H1 (cell line): ENCODE measurements around the gene DEDD2. TPM values are rescaled to one million over a fixed set of nuclear protein-coding genes. Genes with fewer than 3 reads are reported as not detected.

Source experiments
- CTCF ChIA-PET: fragments of 300-600 bp; sonication (Branson Sonifier 250); formaldehyde crosslinking; loops from one replicate; lab custom pipeline; 2021; ENCODE audit not compliant: partially characterized antibody; lab: Charles Lee
- POLR2A ChIA-PET: fragments of 300-600 bp; sonication (Branson Sonifier 250); formaldehyde crosslinking; loops from one replicate; lab custom pipeline; 2021; ENCODE audit warnings: inconsistent platforms; ENCODE audit not compliant: partially characterized antibody; lab: Charles Lee
- DNase-seq, 2 experiments: peaks; one replicate each; pipeline versions ENCODE4 v3.0.0 to v3.0.0-alpha.2; 2010 to 2022; ENCODE audit warnings: low spot score in 2 of 2, low read depth in 1 of 2, mixed read lengths in 1 of 2
- FAIRE-seq: peaks from 2 replicates; lab custom pipeline; 2011; peaks lifted over from hg19 to GRCh38; lab: Jason Lieb, UNC
- H2AFZ ChIP-seq: 2 replicates; pipeline ENCODE4 v1.8.1; 2012; ENCODE audit warnings: low read length, inconsistent platforms
- H2AK5ac ChIP-seq: 2 replicates; pipeline ENCODE4 v1.6.1; 2013; ENCODE audit warnings: low read depth, low read length
- H2BK120ac ChIP-seq: replicated peaks from 2 replicates; pipeline ENCODE3; 2013; ENCODE audit warnings: low read depth, low read length, inconsistent platforms
- H2BK12ac ChIP-seq: 2 replicates; pipeline ENCODE4 v1.6.1; 2013; ENCODE audit warnings: low read depth, low read length
- H2BK15ac ChIP-seq: 2 replicates; pipeline ENCODE4 v1.6.1; 2013; ENCODE audit warnings: low read length
- H2BK20ac ChIP-seq: 2 replicates; pipeline ENCODE4 v1.6.1; 2013; ENCODE audit warnings: low read length
- H2BK5ac ChIP-seq: 2 replicates; pipeline ENCODE4 v1.6.1; 2013; ENCODE audit warnings: low read depth, low read length
- H3K14ac ChIP-seq: 2 replicates; pipeline ENCODE4 v1.6.1; 2013; ENCODE audit warnings: inconsistent platforms; ENCODE audit not compliant: insufficient read length
- H3K18ac ChIP-seq: 2 replicates; pipeline ENCODE4 v1.6.1; 2013; ENCODE audit warnings: low read length; ENCODE audit errors: extremely low read depth
- H3K23ac ChIP-seq: 2 replicates; pipeline ENCODE4 v1.6.1; 2013; ENCODE audit warnings: inconsistent platforms; ENCODE audit not compliant: insufficient read length
- H3K23me2 ChIP-seq: 2 replicates; pipeline ENCODE4 v1.6.1; 2013; ENCODE audit warnings: low read depth, low read length
- H3K27ac ChIP-seq: 2 replicates; pipeline ENCODE4 v1.6.1; 2011; ENCODE audit warnings: low read depth, low read length, inconsistent platforms
- H3K27me3 ChIP-seq, 4 experiments: replicated peaks in 1 of 4; 1 replicate in 1 of 4; 2 replicates in 3 of 4; pipeline versions ENCODE4 v1.6.1 to v1.8.1; 2011 to 2013; ENCODE audit warnings: low read length in 3 of 4, mild to moderate bottlenecking in 3 of 4, inconsistent platforms in 2 of 4, mixed read lengths in 2 of 4, moderate library complexity in 1 of 4; ENCODE audit not compliant: control insufficient read depth in 3 of 4, insufficient read depth in 3 of 4; ENCODE audit errors: extremely low read depth in 1 of 4
- H3K36me3 ChIP-seq, 4 experiments: 2 replicates each; pipeline versions ENCODE4 v1.6.1 to v1.8.1; 2011 to 2013; ENCODE audit warnings: mild to moderate bottlenecking in 4 of 4, low read length in 3 of 4, moderate library complexity in 2 of 4, control low read depth in 1 of 4, inconsistent platforms in 1 of 4; ENCODE audit not compliant: insufficient read depth in 4 of 4, control insufficient read depth in 2 of 4
- H3K4ac ChIP-seq: replicated peaks from 2 replicates; pipeline ENCODE3; 2013; ENCODE audit warnings: low read length, low read depth, mixed read lengths, inconsistent platforms; ENCODE audit not compliant: insufficient read length
- H3K4me1 ChIP-seq, 4 experiments: replicated peaks in 1 of 4; 1 replicate in 1 of 4; 2 replicates in 3 of 4; pipeline versions ENCODE4 v1.6.1 to v1.8.1; 2011 to 2013; ENCODE audit warnings: low read length in 3 of 4, inconsistent platforms in 2 of 4, mixed read lengths in 1 of 4; ENCODE audit not compliant: insufficient read depth in 4 of 4, control insufficient read depth in 3 of 4
- H3K4me2 ChIP-seq, 2 experiments: 2 replicates each; pipeline versions ENCODE4 v1.6.1 to v1.8.1; 2011 to 2013; ENCODE audit warnings: low read depth in 2 of 2, low read length in 2 of 2, control low read depth in 1 of 2, inconsistent platforms in 1 of 2, mild to moderate bottlenecking in 1 of 2; ENCODE audit not compliant: insufficient read depth in 1 of 2
- H3K4me3 ChIP-seq, 4 experiments: fragments of 200-600, 300-600 bp in 1 of 4; sonication (generic), shearing (Covaris generic), sonication (Bioruptor Twin) in 1 of 4; 2 replicates each; pipeline versions ENCODE4 v1.5.1 to v1.8.1; 2011 to 2016; ENCODE audit warnings: low read length in 4 of 4, low read depth in 3 of 4, control low read depth in 2 of 4, inconsistent platforms in 2 of 4, mild to moderate bottlenecking in 2 of 4, mixed read lengths in 1 of 4, moderate library complexity in 1 of 4; ENCODE audit not compliant: insufficient read depth in 2 of 4; ENCODE audit errors: extremely low read depth in 1 of 4
- H3K56ac ChIP-seq: replicated peaks from 2 replicates; pipeline ENCODE3; 2013; ENCODE audit warnings: low read depth, mild to moderate bottlenecking, mixed read lengths, low read length, inconsistent platforms; ENCODE audit not compliant: insufficient read length
- H3K79me1 ChIP-seq: 2 replicates; pipeline ENCODE4 v1.6.1; 2013; ENCODE audit warnings: low read depth, low read length, control low read depth
- H3K79me2 ChIP-seq, 2 experiments: 2 replicates each; pipeline versions ENCODE4 v1.6.1 to v1.8.1; 2012 to 2013; ENCODE audit warnings: low read length in 2 of 2, mild to moderate bottlenecking in 2 of 2, inconsistent platforms in 1 of 2; ENCODE audit not compliant: insufficient read depth in 2 of 2, control insufficient read depth in 1 of 2
- H3K9ac ChIP-seq, 4 experiments: replicated peaks in 1 of 4; 1 replicate in 1 of 4; 2 replicates in 3 of 4; pipeline versions ENCODE4 v1.6.1 to v1.8.1; 2011 to 2013; ENCODE audit warnings: low read depth in 3 of 4, low read length in 3 of 4, control low read depth in 2 of 4, mild to moderate bottlenecking in 2 of 4, moderate library complexity in 2 of 4, inconsistent platforms in 1 of 4; ENCODE audit errors: extremely low read depth in 1 of 4
- H3K9me3 ChIP-seq, 2 experiments: 2 replicates each; pipeline versions ENCODE4 v1.6.1 to v1.8.1; 2012 to 2013; ENCODE audit warnings: mild to moderate bottlenecking in 2 of 2, moderate library complexity in 2 of 2, control low read depth in 1 of 2, inconsistent platforms in 1 of 2, low read depth in 1 of 2, low read length in 1 of 2, mixed read lengths in 1 of 2; ENCODE audit not compliant: insufficient read depth in 2 of 2
- H4K20me1 ChIP-seq, 2 experiments: replicated peaks in 1 of 2; 2 replicates each; pipeline versions ENCODE3 to v1.8.1; 2011 to 2013; ENCODE audit warnings: inconsistent platforms in 2 of 2, low read length in 2 of 2, mild to moderate bottlenecking in 1 of 2; ENCODE audit not compliant: insufficient read depth in 2 of 2, control insufficient read depth in 1 of 2
- H4K5ac ChIP-seq: 2 replicates; pipeline ENCODE4 v1.6.1; 2013; ENCODE audit warnings: low read length, low read depth, mixed read lengths, inconsistent platforms; ENCODE audit not compliant: insufficient read length
- H4K8ac ChIP-seq: 2 replicates; pipeline ENCODE4 v1.8.0; 2013; ENCODE audit warnings: mild to moderate bottlenecking, moderate library complexity, low read length, inconsistent platforms; ENCODE audit not compliant: insufficient read depth; ENCODE audit errors: extremely low read depth
- H4K91ac ChIP-seq: replicated peaks from 2 replicates; pipeline ENCODE3; 2013; ENCODE audit warnings: low read length, mixed read lengths, inconsistent platforms; ENCODE audit not compliant: insufficient read length
- EP300 ChIP-seq, 2 experiments: IDR thresholded peaks; 1 replicate in 1 of 2; 2 replicates in 1 of 2; pipeline ENCODE4 v1.6.1; 2011 to 2012; ENCODE audit warnings: low read depth in 2 of 2, low read length in 2 of 2, mild to moderate bottlenecking in 2 of 2, borderline replicate concordance in 1 of 2, inconsistent platforms in 1 of 2, moderate library complexity in 1 of 2
- KDM4A ChIP-seq: IDR thresholded peaks from one replicate; pipeline ENCODE4 v1.7.1; 2012; ENCODE audit warnings: low read depth, mild to moderate bottlenecking, moderate library complexity, low read length, inconsistent platforms; ENCODE audit not compliant: severe bottlenecking
- MAFK ChIP-seq: IDR thresholded peaks from 2 replicates; pipeline ENCODE4 v1.6.1; 2012; ENCODE audit warnings: low read depth, mild to moderate bottlenecking, improper control_type of control experiment, low read length
- WGBS, 2 experiments: shearing (Covaris generic) in 1 of 2; methylation state at CpG; one replicate each; pipeline versions ENCODE4 v1.1.6 to v1.1.7; 2013 to 2015; ENCODE audit warnings: low lambda C conversion rate in 2 of 2, mixed read lengths in 2 of 2, inconsistent platforms in 1 of 2, low coverage in 1 of 2, missing lambda C conversion rate in 1 of 2; ENCODE audit not compliant: insufficient replicate concordance in 2 of 2, insufficient coverage in 1 of 2, insufficient read length in 1 of 2; ENCODE audit errors: extremely low coverage in 1 of 2, missing lambda C conversion rate in 1 of 2; 5-methylcytosine and 5-hydroxymethylcytosine counted together
- polyA plus RNA-seq, 7 experiments: library from polyadenylated mRNA; depleted of rRNA in 3 of 7; stranded (reverse) in 5 of 7; unstranded in 2 of 7; fragments of >200 nt in 5 of 7; fragments of 200-250 nt in 2 of 7; gene quantifications; 1 replicate in 5 of 7; 2 replicates in 1 of 7; 4 replicates in 1 of 7; pipeline versions ENCODE4 v1.2.1 to v1.2.3, GENCODE V29; 2011 to 2013; ENCODE audit warnings: missing spikeins in 2 of 7, mixed read lengths in 2 of 7
- total RNA-seq: library from RNA; stranded (reverse); fragmentation: NEBNext Ultra II Directional; extraction: Animal tissue kit (Norgen Biotek cat#: 25700); gene quantifications from 2 replicates; pipeline ENCODE4 v1.2.1, GENCODE V29; 2021
- TF ChIP-seq, protein P1 (sequence below), 3 experiments: IDR thresholded peaks; 1 replicate in 2 of 3; 2 replicates in 1 of 3; pipeline versions ENCODE4 v1.5.1 to v1.6.1; 2011; ENCODE audit warnings: low read length in 3 of 3, mild to moderate bottlenecking in 3 of 3, inconsistent platforms in 2 of 3, low read depth in 1 of 3, moderate library complexity in 1 of 3; ENCODE audit not compliant: insufficient read depth in 1 of 3; ENCODE audit errors: control extremely low read depth in 1 of 3

DEDD2 gene
- total and polyA plus RNA-seq, 2 of the 8 experiments (the other 6 are each of a cell fraction or from before 2014, with no cell fraction given): 37.8 to 65.0 TPM

- Histone ChIP-seq H2BK120ac (no peak overlapping the region), H3K4me2 (peak overlapping the region in 1 of 2 experiments; percentile 6; a peak in 1 of 4 replicates), H2BK20ac (peak overlapping the region; percentile 37; the same call in 1 of the 2 replicates), H2AFZ (0 out of 2 replicates have a peak overlapping the region, but pooled peaks have one; percentile 4), H3K79me2 (no peaks in the 10 kb centered on the region), H4K91ac (peak overlapping the region; percentile 79), H3K27ac (no peak overlapping the region), H2BK5ac (peak overlapping the region; percentile 20; the same call in 1 of the 2 replicates), H4K5ac (peak overlapping the region; percentile 25), H4K8ac (peak overlapping the region; percentile 38), H3K4me1 (peaks cover 0 to 28% (median 17%) of the 10 kb centered on the region in 4 experiments; a peak in 6 of 7 replicates), H3K4me3 (no peak overlapping the region), H2BK12ac (peak overlapping the region; percentile 86; the same call in 1 of the 2 replicates), H2BK15ac (peak overlapping the region; percentile 53; the same call in 1 of the 2 replicates), H3K4ac (peak overlapping the region; percentile 13), H3K56ac (no peak overlapping the region), H3K23me2 (no peaks in the 10 kb centered on the region; the same call in 1 of the 2 replicates), H3K14ac (no peak overlapping the region), H3K79me1 (no peaks in the 10 kb centered on the region), H3K9ac (no peak overlapping the region), H3K23ac (no peak overlapping the region), H3K9me3 (no peaks in the 10 kb centered on the region), H2AK5ac (no peak overlapping the region), H3K36me3 (no peaks in the 10 kb centered on the region), H3K18ac (peak overlapping the region; percentile 78), H3K27me3 (peaks cover 0 to 8% (median 5%) of the 10 kb centered on the region in 4 experiments; a peak in 3 of 7 replicates), H4K20me1 (peaks cover 0 to 2% of the 10 kb centered on the region in 2 experiments)
- no peak for FAIRE-seq
- DNase-seq: no peak
- ChIA-PET CTCF (interaction anchor here (0.5 to 2.0 kb wide), 7 partner anchors 11 to 116 kb away, joined by 3 to 7 read pairs (median 4); partner anchors contain the start of gene POU2F2), POLR2A (interaction anchor here (0.6 to 2.4 kb wide), 2 partner anchors 10 to 16 kb away, joined by 3 to 10 read pairs; no protein-coding TSS in a partner anchor)
- TF ChIP-seq, protein P1, sequence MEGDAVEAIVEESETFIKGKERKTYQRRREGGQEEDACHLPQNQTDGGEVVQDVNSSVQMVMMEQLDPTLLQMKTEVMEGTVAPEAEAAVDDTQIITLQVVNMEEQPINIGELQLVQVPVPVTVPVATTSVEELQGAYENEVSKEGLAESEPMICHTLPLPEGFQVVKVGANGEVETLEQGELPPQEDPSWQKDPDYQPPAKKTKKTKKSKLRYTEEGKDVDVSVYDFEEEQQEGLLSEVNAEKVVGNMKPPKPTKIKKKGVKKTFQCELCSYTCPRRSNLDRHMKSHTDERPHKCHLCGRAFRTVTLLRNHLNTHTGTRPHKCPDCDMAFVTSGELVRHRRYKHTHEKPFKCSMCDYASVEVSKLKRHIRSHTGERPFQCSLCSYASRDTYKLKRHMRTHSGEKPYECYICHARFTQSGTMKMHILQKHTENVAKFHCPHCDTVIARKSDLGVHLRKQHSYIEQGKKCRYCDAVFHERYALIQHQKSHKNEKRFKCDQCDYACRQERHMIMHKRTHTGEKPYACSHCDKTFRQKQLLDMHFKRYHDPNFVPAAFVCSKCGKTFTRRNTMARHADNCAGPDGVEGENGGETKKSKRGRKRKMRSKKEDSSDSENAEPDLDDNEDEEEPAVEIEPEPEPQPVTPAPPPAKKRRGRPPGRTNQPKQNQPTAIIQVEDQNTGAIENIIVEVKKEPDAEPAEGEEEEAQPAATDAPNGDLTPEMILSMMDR (IDR thresholded peaks at IDR 0.05; ENCODE audit: control extremely low read depth in 1 of 3, insufficient read depth in 1 of 3, low read depth in 1 of 3, low read length in 3 of 3): peak in 1 of 3 experiments; percentile 1; a peak in 1 of 4 replicates
- no peak for TF ChIP-seq MAFK
- no peak for TF ChIP-seq KDM4A
- TF ChIP-seq EP300 (IDR thresholded peaks at IDR 0.05; ENCODE audit: borderline replicate concordance in 1 of 2, low read depth in 2 of 2, low read length in 2 of 2): no peak
- 61% methylated on average over 5 of the region's 5 CpGs; no CpG with 5 or more reads in 1 of the 2 experiments for WGBS, 2 experiments
Measured at GRCh38 chr19:42149447-42150202, 67.9 kb downstream of the DEDD2 start.
